ENCODE measurements around the gene EHMT2. TPM values are rescaled to one million over a fixed set of nuclear protein-coding genes. Genes with fewer than 3 reads are reported as not detected.

Gene EHMT2
- total and polyA plus RNA-seq, 8 donors, result 13.4 to 55.8 (median 20.6) TPM

- FAIRE-seq (no peak), DNase-seq (peak in 1 of 6 donors; percentile 16), ATAC-seq (peak in 2 of 4 donors; percentile 4 to 6)
- no peak for TF ChIP-seq CTCF (IDR thresholded peaks at IDR 0.05)
- Histone ChIP-seq H3K27ac (peak overlapping the region; percentile 11 to 78 (median 45)), H3K9me3 (no peaks in the 10 kb centered on the region), H3K27me3 (no peaks in the 10 kb centered on the region), H3K4me3 (peak overlapping the region in 3 of 4 donors; percentile 20 to 36 (median 26)), H3K4me1 (peaks cover 0 to 19% (median 6%) of the 10 kb centered on the region in 3 donors), H3K36me3 (peaks cover 0 to 16% (median 7%) of the 10 kb centered on the region in 3 donors)
- WGBS, 2 donors, result 83% methylated on average over 3 of the region's 3 CpGs
- intact Hi-C loops (cut with DNase I), result no loop called here
These were observed 19.3 kb downstream of the EHMT2 start for GRCh38 chr6:31878222-31878621.

DNA sequence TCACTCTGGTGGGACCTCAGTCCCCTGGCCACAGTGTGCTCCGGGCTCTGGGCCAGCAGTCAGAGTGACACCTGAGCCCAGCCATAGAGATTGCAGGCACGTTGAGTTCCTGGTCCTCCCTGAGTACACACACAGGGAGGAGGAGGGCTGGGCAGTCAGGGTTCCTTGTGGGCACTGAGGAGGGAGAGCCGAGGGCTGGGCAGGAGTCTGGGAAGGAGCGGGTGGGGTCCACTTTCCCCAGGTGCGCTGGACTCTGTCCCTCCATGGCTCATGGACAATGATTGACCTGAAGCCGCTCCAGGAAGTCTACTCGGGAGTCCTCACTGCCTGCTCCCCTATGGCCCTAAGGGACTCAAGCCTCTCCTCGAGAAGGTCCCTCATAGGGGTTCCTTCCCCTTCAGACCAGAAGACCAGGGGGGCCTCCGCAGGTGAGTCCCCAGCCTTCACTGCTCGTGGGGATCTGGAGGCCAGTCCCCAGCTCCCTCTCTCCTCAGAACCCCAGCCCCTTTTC, 19.8 kb downstream of the EHMT2 start:
- ATAC-seq (peak; percentile 80 to 91 (median 88)), DNase-seq (peak in 5 of 6 donors; percentile 51 to 85 (median 73)), FAIRE-seq (no peak)
- Histone ChIP-seq H3K9me3 (no peaks in the 10 kb centered on the region), H3K27me3 (no peaks in the 10 kb centered on the region), H3K27ac (peak overlapping the region; percentile 11 to 78 (median 45)), H3K4me3 (peak overlapping the region in 1 of 4 donors; percentile 36), H3K36me3 (peaks cover 0 to 11% (median 7%) of the 10 kb centered on the region in 3 donors), H3K4me1 (peaks cover 0 to 19% (median 6%) of the 10 kb centered on the region in 3 donors)
- TF ChIP-seq CTCF (IDR thresholded peaks at IDR 0.05), result no peak
- WGBS, 2 donors, result 38 to 44% methylated on average over 9 to 10 of the region's 10 CpGs
- intact Hi-C loops (cut with DNase I), result no loop called here

GRCh38 chr6:31877125-31877650, 20.3 kb downstream of the EHMT2 start:
- H3K4me1 ChIP-seq, result peaks cover 0 to 19% (median 6%) of the 10 kb centered on the region in 3 donors
- FAIRE-seq, result no peak
- no peaks in the 10 kb centered on the region for H3K9me3 ChIP-seq
- WGBS, 2 donors, result 26 to 43% methylated on average over 3 of the region's 3 CpGs
- DNase-seq, result peak in 4 of 6 donors; percentile 34 to 61 (median 44)
- peaks cover 0 to 7% (median 5%) of the 10 kb centered on the region in 3 donors for H3K36me3 ChIP-seq
- H3K27ac ChIP-seq, result peak overlapping the region; percentile 11 to 78 (median 45)
- no peaks in the 10 kb centered on the region for H3K27me3 ChIP-seq
- no peak overlapping the region for H3K4me3 ChIP-seq
- ATAC-seq, result peak; percentile 24 to 76 (median 67)
- no peak for TF ChIP-seq CTCF (IDR thresholded peaks at IDR 0.05)
- intact Hi-C loops (cut with DNase I), result no loop called here

- Histone ChIP-seq H3K9me3 (no peaks in the 10 kb centered on the region), H3K27me3 (no peaks in the 10 kb centered on the region), H3K4me3 (no peak overlapping the region), H3K4me1 (peaks cover 0 to 19% (median 6%) of the 10 kb centered on the region in 3 donors), H3K27ac (no peak overlapping the region), H3K36me3 (peaks cover 0 to 7% (median 2%) of the 10 kb centered on the region in 3 donors)
- peak in 1 of 6 donors; percentile 0 for DNase-seq
- no peak for FAIRE-seq
- WGBS, 2 donors, result 87 to 95% methylated on average over 7 of the region's 7 CpGs
- ATAC-seq, result no peak
- no peak for TF ChIP-seq CTCF (IDR thresholded peaks at IDR 0.05)
- intact Hi-C loops (cut with DNase I), result no loop called here
These were observed 21.1 kb downstream of the EHMT2 start for GRCh38 chr6:31876357-31876756.

- 64 to 77% methylated on average over 5 of the region's 5 CpGs for WGBS, 2 donors
- TF ChIP-seq CTCF (IDR thresholded peaks at IDR 0.05), result no peak
- Histone ChIP-seq H3K4me1 (peaks cover 0 to 19% (median 6%) of the 10 kb centered on the region in 3 donors), H3K27me3 (no peaks in the 10 kb centered on the region), H3K36me3 (peaks cover 0 to 5% (median 0%) of the 10 kb centered on the region in 3 donors), H3K27ac (no peak overlapping the region), H3K9me3 (no peaks in the 10 kb centered on the region), H3K4me3 (no peak overlapping the region)
- ATAC-seq (no peak), FAIRE-seq (no peak), DNase-seq (no peak)
- intact Hi-C loops (cut with DNase I), result no loop called here
These were observed 21.6 kb downstream of the EHMT2 start for GRCh38 chr6:31875877-31876276.

Measured in pancreas (tissue), 10 donors.